ENCODE results near the gene DEFB132.

The DEFB132 gene

GRCh38 chr20:266596-267562 lies 9.4 kb downstream of the DEFB132 start:
- DNase-seq: peak; percentile 58

GRCh38 chr20:270517-270916 lies 13.0 kb downstream of the DEFB132 start:
- DNase-seq: no peak

- DNase-seq: no peak
Observed at GRCh38 chr20:271069-271468, 13.5 kb downstream of the DEFB132 start.

GRCh38 chr20:271528-271927 lies 14.0 kb downstream of the DEFB132 start:
- DNase-seq: no peak

GRCh38 chr20:272718-273117 lies 15.2 kb downstream of the DEFB132 start:
- no peak for DNase-seq

GRCh38 chr20:273884-274283 lies 16.4 kb downstream of the DEFB132 start:
- no peak for DNase-seq

- no peak for DNase-seq
Observed at GRCh38 chr20:275791-276190, 18.3 kb downstream of the DEFB132 start.

GRCh38 chr20:276620-277495 lies 19.3 kb downstream of the DEFB132 start:
- no peak for DNase-seq

GRCh38 chr20:277496-277781 lies 19.9 kb downstream of the DEFB132 start:
- no peak for DNase-seq

GRCh38 chr20:278181-278580 lies 20.7 kb downstream of the DEFB132 start:
- no peak for DNase-seq

GRCh38 chr20:278607-279571 lies 21.4 kb downstream of the DEFB132 start:
- DNase-seq: no peak

- DNase-seq: no peak
Observed at GRCh38 chr20:284172-284571, 26.6 kb downstream of the DEFB132 start.

GRCh38 chr20:286508-286907 lies 29.0 kb downstream of the DEFB132 start:
- DNase-seq: no peak

- no peak for DNase-seq
Observed at GRCh38 chr20:288956-289692, 31.6 kb downstream of the DEFB132 start.

- DNase-seq: no peak
Observed at GRCh38 chr20:289693-290083, 32.2 kb downstream of the DEFB132 start.

GRCh38 chr20:290084-290831 lies 32.7 kb downstream of the DEFB132 start, which contains the start of gene C20orf96:
TSS of gene C20orf96 (minus strand) at chr20:290750. CDS start at chr20:290610, 140 bp downstream.
- peak; percentile 58 for DNase-seq

- no peak for DNase-seq
Observed at GRCh38 chr20:294602-295001, 37.1 kb downstream of the DEFB132 start.

GRCh38 chr20:295804-296203 lies 38.3 kb downstream of the DEFB132 start:
- no peak for DNase-seq

GRCh38 chr20:297098-297924 lies 39.8 kb downstream of the DEFB132 start, which contains the start of gene ZCCHC3:
TSS of gene ZCCHC3 (plus strand) at chr20:297570. CDS start at chr20:297587, 17 bp downstream.
- DNase-seq: peak; percentile 68
